HG03571 (cell line): ENCODE results near the gene TPST1.
"Not testable (repeated sequence)": the region's sequence is repeated elsewhere in the genome, so short reads cannot be mapped to it uniquely, and the experiment has no call there.

Experiments used
- ATAC-seq: cut with Tn5 transposase; IDR thresholded peaks from one replicate; pipeline ENCODE4 v1.9.1; 2021; ENCODE audit not compliant: unreplicated experiment

The TPST1 gene

GRCh38 chr7:66376264-66376945 lies 171.3 kb downstream of the TPST1 start:
- ATAC-seq: no peak

GRCh38 chr7:66377045-66377444 lies 171.9 kb downstream of the TPST1 start:
- no peak for ATAC-seq

- no peak for ATAC-seq
These were observed 172.6 kb downstream of the TPST1 start for GRCh38 chr7:66377714-66378113.

- ATAC-seq: no peak
These were observed 174.5 kb downstream of the TPST1 start for GRCh38 chr7:66379542-66380160.

GRCh38 chr7:66380272-66380888 lies 175.2 kb downstream of the TPST1 start:
- ATAC-seq: no peak

- ATAC-seq: not testable (repeated sequence)
These were observed 177.2 kb downstream of the TPST1 start for GRCh38 chr7:66382182-66382923.

- not testable (repeated sequence) for ATAC-seq
These were observed 180.2 kb downstream of the TPST1 start for GRCh38 chr7:66385191-66385905.

- ATAC-seq: not testable (repeated sequence)
These were observed 190.0 kb downstream of the TPST1 start for GRCh38 chr7:66395128-66395571.

GRCh38 chr7:66396052-66396451 lies 190.9 kb downstream of the TPST1 start:
- not testable (repeated sequence) for ATAC-seq

GRCh38 chr7:66398841-66399240 lies 193.7 kb downstream of the TPST1 start:
- not testable (repeated sequence) for ATAC-seq

GRCh38 chr7:66399566-66399965 lies 194.4 kb downstream of the TPST1 start:
- no peak for ATAC-seq

- ATAC-seq: no peak
These were observed 195.3 kb downstream of the TPST1 start for GRCh38 chr7:66400400-66400799.

GRCh38 chr7:66401126-66401525 lies 196.0 kb downstream of the TPST1 start:
- not testable (repeated sequence) for ATAC-seq

- not testable (repeated sequence) for ATAC-seq
These were observed 196.8 kb downstream of the TPST1 start for GRCh38 chr7:66401932-66402331.

GRCh38 chr7:66403564-66403963 lies 198.4 kb downstream of the TPST1 start:
- no peak for ATAC-seq

- no peak for ATAC-seq
These were observed 204.4 kb downstream of the TPST1 start for GRCh38 chr7:66409493-66409892.
